Omental fat pad (tissue), 4 donors: ENCODE data around the gene ASAP2. TPM values are rescaled to one million over a fixed set of nuclear protein-coding genes. Genes with fewer than 3 reads are reported as not detected.

Experiments
- ATAC-seq: fragments of 150-250 bp; one replicate; pipeline ENCODE4 v1.9.1; 2016; ENCODE audit warnings: mild to moderate bottlenecking, moderate library complexity; ENCODE audit not compliant: low FRiP score
- DNase-seq: peaks from one replicate; pipeline ENCODE4 v3.0.0-alpha.2; 2019; ENCODE audit warnings: low spot score
- total RNA-seq, 4 donors: library from RNA; depleted of rRNA; stranded (reverse); fragments of >200 nt; gene quantifications; one replicate each; pipeline ENCODE4 v1.1.0, GENCODE V29; 2016
- TF ChIP-seq, protein P1 (sequence below), 3 donors: fragments of 450-650 bp; IDR thresholded peaks; one replicate each; pipeline ENCODE4 v1.5.1; 2016 to 2017; ENCODE audit warnings: antibody characterized with exemption in 3 of 3, mild to moderate bottlenecking in 3 of 3, moderate library complexity in 2 of 3

Gene ASAP2
- 10 to 100 TPM; 16.8 to 57.4 (median 22.8) TPM for total RNA-seq

- ATAC-seq (peak; percentile 91), DNase-seq (no peak)
- TF ChIP-seq, protein P1, sequence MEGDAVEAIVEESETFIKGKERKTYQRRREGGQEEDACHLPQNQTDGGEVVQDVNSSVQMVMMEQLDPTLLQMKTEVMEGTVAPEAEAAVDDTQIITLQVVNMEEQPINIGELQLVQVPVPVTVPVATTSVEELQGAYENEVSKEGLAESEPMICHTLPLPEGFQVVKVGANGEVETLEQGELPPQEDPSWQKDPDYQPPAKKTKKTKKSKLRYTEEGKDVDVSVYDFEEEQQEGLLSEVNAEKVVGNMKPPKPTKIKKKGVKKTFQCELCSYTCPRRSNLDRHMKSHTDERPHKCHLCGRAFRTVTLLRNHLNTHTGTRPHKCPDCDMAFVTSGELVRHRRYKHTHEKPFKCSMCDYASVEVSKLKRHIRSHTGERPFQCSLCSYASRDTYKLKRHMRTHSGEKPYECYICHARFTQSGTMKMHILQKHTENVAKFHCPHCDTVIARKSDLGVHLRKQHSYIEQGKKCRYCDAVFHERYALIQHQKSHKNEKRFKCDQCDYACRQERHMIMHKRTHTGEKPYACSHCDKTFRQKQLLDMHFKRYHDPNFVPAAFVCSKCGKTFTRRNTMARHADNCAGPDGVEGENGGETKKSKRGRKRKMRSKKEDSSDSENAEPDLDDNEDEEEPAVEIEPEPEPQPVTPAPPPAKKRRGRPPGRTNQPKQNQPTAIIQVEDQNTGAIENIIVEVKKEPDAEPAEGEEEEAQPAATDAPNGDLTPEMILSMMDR (IDR thresholded peaks at IDR 0.05): peak in 1 of 3 donors; percentile 71
Observed at GRCh38 chr2:9205963-9206948, at the start of gene ASAP2. Gene ASAP2 (plus strand): TSS chr2:9206812. CDS start chr2:9207105, 293 bp downstream.

DNA sequence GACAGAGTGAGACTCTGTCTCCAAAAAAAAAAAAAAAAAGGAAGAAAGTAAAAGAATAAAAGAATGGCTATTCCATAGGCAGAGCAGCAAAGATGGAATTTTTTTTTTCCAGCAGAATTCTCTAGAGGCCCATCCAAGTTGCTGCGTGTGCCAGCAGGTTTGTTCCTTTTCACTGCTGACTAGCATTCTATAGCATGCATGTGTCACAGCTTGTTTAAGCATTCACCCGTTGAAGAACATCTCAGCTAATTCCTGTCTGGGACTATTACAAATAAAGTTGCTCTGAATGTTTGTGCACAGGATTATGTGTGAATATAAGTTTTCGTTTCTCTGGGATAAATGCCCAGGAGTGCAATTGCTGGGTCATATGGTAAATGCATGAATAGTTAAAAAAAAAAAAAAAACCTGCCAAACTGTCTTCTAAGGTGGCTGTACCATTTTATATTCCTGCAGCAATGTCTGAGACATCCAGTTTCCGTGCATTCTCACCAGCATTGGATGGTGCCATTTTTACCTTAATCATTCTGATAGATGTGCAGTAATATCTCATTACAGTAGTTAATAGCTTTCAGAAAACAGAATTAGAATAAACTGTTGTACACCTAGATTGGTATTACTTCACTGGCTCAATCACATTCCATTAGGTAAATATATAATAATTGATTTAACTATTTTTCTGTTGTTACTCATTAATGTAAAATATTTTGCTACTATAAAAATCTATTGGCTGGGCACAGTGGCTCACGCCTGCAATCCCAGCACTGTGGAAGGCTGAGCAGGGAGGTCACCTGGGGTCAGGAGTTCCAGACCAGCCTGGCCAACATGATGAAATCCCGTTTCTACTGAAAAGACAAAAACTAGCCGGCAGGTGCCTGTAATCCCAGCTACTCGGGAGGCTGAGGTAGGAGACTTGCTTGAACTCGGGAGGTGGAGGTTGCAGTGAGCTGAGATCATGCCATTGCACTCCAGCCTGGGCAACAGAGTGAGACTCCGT is 47.5 kb upstream of the ASAP2 start:
- DNase-seq: no peak
- ATAC-seq: no peak
- TF ChIP-seq, protein P1 (IDR thresholded peaks at IDR 0.05): no peak

DNA sequence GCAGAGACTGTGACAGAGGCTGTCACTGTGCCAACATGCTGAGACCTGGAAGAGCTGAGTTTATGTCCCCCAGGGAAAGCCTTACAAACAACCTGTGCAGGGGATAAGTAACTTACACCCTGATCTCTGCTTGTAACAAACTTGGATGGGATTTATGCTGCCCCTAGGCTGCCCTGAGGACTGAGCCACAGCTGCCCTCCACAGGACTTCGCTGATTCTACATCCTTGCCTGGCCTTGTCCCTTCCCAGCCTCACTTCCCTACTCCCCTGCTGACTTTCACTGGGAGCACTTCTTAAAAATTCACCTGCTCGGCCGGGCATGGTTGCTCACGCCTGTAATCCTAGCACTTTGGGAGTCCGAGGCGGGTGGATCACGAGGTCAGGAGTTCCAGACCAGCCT is 45.9 kb upstream of the ASAP2 start:
- DNase-seq: no peak
- TF ChIP-seq, protein P1 (IDR thresholded peaks at IDR 0.05): no peak
- ATAC-seq: no peak

DNA sequence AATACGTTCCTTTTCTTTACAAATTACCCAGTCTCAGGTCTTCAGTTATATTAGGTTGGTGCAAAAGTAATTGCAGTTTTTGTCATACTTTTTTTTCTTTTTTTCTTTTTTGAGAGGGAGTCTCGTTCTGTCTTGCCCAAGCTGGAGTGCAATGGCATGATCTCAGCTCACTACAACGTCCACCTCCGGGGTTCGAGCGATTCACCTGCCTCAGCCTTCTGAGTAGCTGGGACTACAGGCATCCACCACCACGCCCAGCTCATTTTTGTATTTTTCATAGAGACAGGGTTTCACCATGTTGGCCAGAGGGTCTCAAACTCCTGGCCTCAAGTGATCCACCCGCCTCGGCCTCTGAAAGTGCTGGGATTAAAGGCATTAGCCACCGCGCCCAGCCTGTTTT is 43.8 kb upstream of the ASAP2 start:
- no peak for DNase-seq
- TF ChIP-seq, protein P1 (IDR thresholded peaks at IDR 0.05): no peak
- no peak for ATAC-seq

GRCh38 chr2:9163306-9164111 is 43.1 kb upstream of the ASAP2 start:
- ATAC-seq: no peak
- TF ChIP-seq, protein P1 (IDR thresholded peaks at IDR 0.05): no peak
- no peak for DNase-seq

DNA sequence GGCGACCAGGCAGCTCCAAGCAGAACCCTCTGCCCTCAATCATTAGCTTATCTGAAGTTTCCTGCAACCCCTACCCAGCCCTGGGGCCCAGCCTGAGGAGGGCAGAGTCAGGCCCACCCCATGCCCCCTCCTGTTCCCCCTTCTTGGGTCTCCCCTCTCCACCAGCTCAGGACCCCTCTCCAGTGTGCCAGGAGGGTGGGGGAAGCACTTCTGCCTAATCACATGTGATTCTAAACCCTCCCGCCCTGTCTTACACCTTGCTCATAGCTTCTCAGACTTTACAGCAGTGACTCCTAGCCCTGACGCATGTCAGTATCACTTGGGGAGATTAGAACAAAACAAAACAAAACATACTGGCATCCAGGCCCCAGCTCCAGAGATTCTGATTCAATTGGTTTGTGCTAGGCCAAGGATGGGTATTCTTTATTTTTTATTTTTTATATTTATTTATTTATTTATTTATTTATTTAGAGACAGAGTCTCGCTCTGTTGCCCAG is 42.5 kb upstream of the ASAP2 start:
- TF ChIP-seq, protein P1 (IDR thresholded peaks at IDR 0.05): no peak
- ATAC-seq (no peak), DNase-seq (no peak)
